Measurements from ENCODE around the gene KCNMA1.

Gene KCNMA1

DNA sequence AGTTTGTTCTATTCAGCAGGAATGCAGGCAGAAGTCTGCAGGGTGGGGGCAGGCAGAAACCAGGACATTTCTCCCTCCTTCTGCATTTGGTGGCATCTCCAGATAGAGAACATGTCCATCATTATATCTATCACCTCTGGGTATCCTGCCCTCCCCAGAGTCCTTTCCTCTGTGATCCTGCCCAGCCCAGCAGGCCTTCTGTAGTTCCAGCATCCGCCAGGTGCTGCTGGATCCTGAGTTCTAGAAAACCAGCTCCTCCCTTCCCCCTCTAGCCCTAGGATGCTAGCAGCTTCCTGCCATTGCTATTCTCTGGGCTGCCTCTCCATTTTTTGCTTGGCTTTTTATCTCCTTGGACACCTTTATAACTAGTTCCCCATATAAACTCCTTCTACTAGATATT, 180.3 kb downstream of the KCNMA1 start:
- no peak for TF ChIP-seq TAF1 (IDR thresholded peaks at IDR 0.05; ENCODE audit: low read depth)
- TF ChIP-seq, protein P1, sequence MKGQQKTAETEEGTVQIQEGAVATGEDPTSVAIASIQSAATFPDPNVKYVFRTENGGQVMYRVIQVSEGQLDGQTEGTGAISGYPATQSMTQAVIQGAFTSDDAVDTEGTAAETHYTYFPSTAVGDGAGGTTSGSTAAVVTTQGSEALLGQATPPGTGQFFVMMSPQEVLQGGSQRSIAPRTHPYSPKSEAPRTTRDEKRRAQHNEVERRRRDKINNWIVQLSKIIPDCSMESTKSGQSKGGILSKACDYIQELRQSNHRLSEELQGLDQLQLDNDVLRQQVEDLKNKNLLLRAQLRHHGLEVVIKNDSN (IDR thresholded peaks at IDR 0.05) = no peak
- no peak for TF ChIP-seq RAD21 (IDR thresholded peaks at IDR 0.05; ENCODE audit: low read depth)
- no peak for TF ChIP-seq EGR1 (IDR thresholded peaks at IDR 0.05)
- TF ChIP-seq, protein P2, sequence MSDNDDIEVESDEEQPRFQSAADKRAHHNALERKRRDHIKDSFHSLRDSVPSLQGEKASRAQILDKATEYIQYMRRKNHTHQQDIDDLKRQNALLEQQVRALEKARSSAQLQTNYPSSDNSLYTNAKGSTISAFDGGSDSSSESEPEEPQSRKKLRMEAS (IDR thresholded peaks at IDR 0.05) = no peak
- no peak for TF ChIP-seq CREB1 (IDR thresholded peaks at IDR 0.05; ENCODE audit: low read depth)
- TF ChIP-seq, protein P3, sequence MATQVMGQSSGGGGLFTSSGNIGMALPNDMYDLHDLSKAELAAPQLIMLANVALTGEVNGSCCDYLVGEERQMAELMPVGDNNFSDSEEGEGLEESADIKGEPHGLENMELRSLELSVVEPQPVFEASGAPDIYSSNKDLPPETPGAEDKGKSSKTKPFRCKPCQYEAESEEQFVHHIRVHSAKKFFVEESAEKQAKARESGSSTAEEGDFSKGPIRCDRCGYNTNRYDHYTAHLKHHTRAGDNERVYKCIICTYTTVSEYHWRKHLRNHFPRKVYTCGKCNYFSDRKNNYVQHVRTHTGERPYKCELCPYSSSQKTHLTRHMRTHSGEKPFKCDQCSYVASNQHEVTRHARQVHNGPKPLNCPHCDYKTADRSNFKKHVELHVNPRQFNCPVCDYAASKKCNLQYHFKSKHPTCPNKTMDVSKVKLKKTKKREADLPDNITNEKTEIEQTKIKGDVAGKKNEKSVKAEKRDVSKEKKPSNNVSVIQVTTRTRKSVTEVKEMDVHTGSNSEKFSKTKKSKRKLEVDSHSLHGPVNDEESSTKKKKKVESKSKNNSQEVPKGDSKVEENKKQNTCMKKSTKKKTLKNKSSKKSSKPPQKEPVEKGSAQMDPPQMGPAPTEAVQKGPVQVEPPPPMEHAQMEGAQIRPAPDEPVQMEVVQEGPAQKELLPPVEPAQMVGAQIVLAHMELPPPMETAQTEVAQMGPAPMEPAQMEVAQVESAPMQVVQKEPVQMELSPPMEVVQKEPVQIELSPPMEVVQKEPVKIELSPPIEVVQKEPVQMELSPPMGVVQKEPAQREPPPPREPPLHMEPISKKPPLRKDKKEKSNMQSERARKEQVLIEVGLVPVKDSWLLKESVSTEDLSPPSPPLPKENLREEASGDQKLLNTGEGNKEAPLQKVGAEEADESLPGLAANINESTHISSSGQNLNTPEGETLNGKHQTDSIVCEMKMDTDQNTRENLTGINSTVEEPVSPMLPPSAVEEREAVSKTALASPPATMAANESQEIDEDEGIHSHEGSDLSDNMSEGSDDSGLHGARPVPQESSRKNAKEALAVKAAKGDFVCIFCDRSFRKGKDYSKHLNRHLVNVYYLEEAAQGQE (IDR thresholded peaks at IDR 0.05; ENCODE audit: low read depth) = no peak
- TF ChIP-seq TEAD4 (IDR thresholded peaks at IDR 0.05) = no peak
- TF ChIP-seq NFIC (IDR thresholded peaks at IDR 0.05) = no peak
- no peak for TF ChIP-seq YY1 (IDR thresholded peaks at IDR 0.05; ENCODE audit: low read depth)
- no peak for TF ChIP-seq TCF12 (IDR thresholded peaks at IDR 0.05; ENCODE audit: low read depth)
- TF ChIP-seq FOXM1 (IDR thresholded peaks at IDR 0.05; ENCODE audit: borderline replicate concordance, low read depth) = no peak

DNA sequence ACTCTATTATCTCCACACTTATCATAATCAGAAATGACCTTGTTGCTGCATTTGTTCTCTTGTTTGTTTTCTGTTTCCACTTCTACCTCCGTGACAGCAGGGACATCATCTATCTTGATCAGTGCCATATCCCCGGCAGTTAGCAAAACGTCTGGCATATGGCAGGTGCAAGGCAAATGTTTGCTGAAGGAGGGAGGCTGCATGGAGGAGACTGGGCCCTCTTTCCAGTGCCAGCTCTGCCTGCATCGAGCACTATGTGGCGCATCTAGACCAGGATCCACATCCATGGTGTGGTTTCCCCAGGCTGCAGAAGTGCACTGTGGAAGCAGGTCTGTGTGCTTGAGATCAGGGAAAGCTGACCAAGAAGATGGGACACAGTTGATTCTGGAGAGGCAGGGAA, 181.2 kb downstream of the KCNMA1 start:
- TF ChIP-seq NFIC (IDR thresholded peaks at IDR 0.05) (no peak), RAD21 (IDR thresholded peaks at IDR 0.05; ENCODE audit: low read depth) (peak; percentile 32; the same call in 1 of the 2 replicates)

DNA sequence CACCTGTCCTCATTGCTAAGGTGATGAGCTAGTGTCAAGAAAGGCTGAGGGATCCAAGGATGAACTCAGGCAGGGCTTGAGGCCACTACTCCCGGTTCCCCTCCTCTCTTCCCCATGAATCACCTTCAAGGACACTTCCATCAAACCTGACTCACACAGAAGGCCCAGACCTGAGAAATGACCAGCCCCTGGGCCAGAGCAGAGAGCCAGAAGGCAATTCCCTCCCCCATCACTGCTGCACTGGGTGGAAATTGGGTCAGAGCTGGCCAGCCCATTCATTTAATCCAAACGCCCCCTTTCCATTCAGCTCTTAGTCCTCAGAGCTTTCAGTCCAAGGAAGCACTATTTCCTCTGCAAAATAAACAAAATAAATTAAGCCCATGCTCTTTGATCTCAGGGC, 182.0 kb downstream of the KCNMA1 start:
- TF ChIP-seq TAF1 (IDR thresholded peaks at IDR 0.05; ENCODE audit: low read depth) (no peak), EP300 (IDR thresholded peaks at IDR 0.05; ENCODE audit: borderline replicate concordance) (no peak), RAD21 (IDR thresholded peaks at IDR 0.05; ENCODE audit: low read depth) (no peak)
- TF ChIP-seq, protein P1 (IDR thresholded peaks at IDR 0.05) = no peak
- TF ChIP-seq, protein P3 (IDR thresholded peaks at IDR 0.05; ENCODE audit: low read depth) = no peak
- TF ChIP-seq, protein P2 (IDR thresholded peaks at IDR 0.05) = no peak

DNA sequence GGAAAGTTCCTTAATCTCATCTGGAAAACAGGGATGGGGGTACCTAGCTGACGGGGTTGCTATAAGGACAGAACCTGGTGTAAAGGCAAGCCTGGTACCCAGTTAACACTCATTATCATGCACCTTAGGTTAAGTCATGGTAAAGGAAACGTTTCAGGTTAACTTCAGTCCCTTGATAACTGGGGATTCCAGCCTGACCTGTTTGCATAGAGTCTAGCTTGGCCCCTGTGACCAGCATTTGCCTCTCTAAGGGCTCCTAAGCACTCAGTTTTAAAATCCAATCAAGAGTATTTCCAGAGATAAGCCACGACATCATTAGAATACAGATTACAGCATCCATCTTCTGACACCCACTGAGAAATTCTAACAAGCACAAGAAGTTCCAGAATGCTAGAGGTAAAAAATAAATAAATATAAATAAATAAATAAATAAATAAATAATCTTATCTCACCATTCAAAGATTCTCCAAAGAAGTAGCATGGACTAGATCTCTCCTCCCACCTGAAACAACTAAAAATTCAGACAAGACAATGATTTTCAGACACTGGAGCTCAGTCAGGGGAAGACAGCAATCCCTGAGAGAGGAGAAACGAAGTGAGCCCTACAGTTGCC, 184.6 kb downstream of the KCNMA1 start:
- no peak for TF ChIP-seq FOXM1 (IDR thresholded peaks at IDR 0.05; ENCODE audit: borderline replicate concordance, low read depth)
- no peak for TF ChIP-seq CREB1 (IDR thresholded peaks at IDR 0.05; ENCODE audit: low read depth)
- TF ChIP-seq, protein P3 (IDR thresholded peaks at IDR 0.05; ENCODE audit: low read depth) = no peak
- TF ChIP-seq TCF12 (IDR thresholded peaks at IDR 0.05; ENCODE audit: low read depth) = no peak
- TF ChIP-seq NFIC (IDR thresholded peaks at IDR 0.05) = no peak
- TF ChIP-seq EGR1 (IDR thresholded peaks at IDR 0.05) = no peak
- no peak for TF ChIP-seq TAF1 (IDR thresholded peaks at IDR 0.05; ENCODE audit: low read depth)
- TF ChIP-seq, protein P2 (IDR thresholded peaks at IDR 0.05) = no peak
- TF ChIP-seq, protein P1 (IDR thresholded peaks at IDR 0.05) = no peak
- TF ChIP-seq TEAD4 (IDR thresholded peaks at IDR 0.05) = no peak
- no peak for TF ChIP-seq RAD21 (IDR thresholded peaks at IDR 0.05; ENCODE audit: low read depth)
- TF ChIP-seq ZBTB7A (IDR thresholded peaks at IDR 0.05; ENCODE audit: low read depth) = no peak
- TF ChIP-seq CEBPB (IDR thresholded peaks at IDR 0.05) = no peak
- TF ChIP-seq YY1 (IDR thresholded peaks at IDR 0.05; ENCODE audit: low read depth) = no peak
- no peak for TF ChIP-seq EP300 (IDR thresholded peaks at IDR 0.05; ENCODE audit: borderline replicate concordance)

Measured in Ishikawa (cell line).